Adipose tissue (tissue), 3 donors: ENCODE results near the gene LBP. TPM values are rescaled to one million over a fixed set of nuclear protein-coding genes. Genes with fewer than 3 reads are reported as not detected.

Experiments
- H3K27ac ChIP-seq: one replicate; pipeline ENCODE4 v1.5.1; 2013; ENCODE audit warnings: low read depth, low read length
- WGBS, 3 donors: extraction: QIAGEN DNeasy Blood & Tissue Kit; methylation state at CpG; one replicate each; pipeline ENCODE4 v1.1.7; 2013; 5-methylcytosine and 5-hydroxymethylcytosine counted together
- polyA plus RNA-seq, 3 donors: library from polyadenylated mRNA; stranded (reverse); fragments of 200-250 nt; gene quantifications; one replicate each; pipeline ENCODE4 v1.2.3, GENCODE V29; 2013
- donor health status: healthy with polysubstance abuse.
- donor health status: Bipolar disorder and iron deficiency.
- donor health status: healthy.

The LBP gene
- polyA plus RNA-seq, 3 donors, result 2.9 to 53.7 (median 8.7) TPM

GRCh38 chr20:38342216-38342615 is 4.1 kb upstream of the LBP start:
- H3K27ac ChIP-seq, result no peak overlapping the region
- 46 to 63% (median 60%) methylated on average over 7 of the region's 7 CpGs for WGBS, 3 donors

GRCh38 chr20:38342713-38343310 is 3.5 kb upstream of the LBP start:
- WGBS, 3 donors, result 65 to 72% (median 67%) methylated on average over 5 of the region's 5 CpGs
- no peak overlapping the region for H3K27ac ChIP-seq

GRCh38 chr20:38343311-38344106 is 2.8 kb upstream of the LBP start:
- 47 to 52% (median 49%) methylated on average over 16 of the region's 16 CpGs for WGBS, 3 donors
- H3K27ac ChIP-seq, result no peak overlapping the region

- WGBS, 3 donors, result 80 to 88% (median 88%) methylated on average over 5 of the region's 5 CpGs
- no peak overlapping the region for H3K27ac ChIP-seq
These were observed 2.1 kb upstream of the LBP start for GRCh38 chr20:38344107-38344701.

- H3K27ac ChIP-seq, result no peak overlapping the region
- 13 to 65% (median 20%) methylated on average over 2 of the region's 2 CpGs for WGBS, 3 donors
These were observed 639 bp upstream of the LBP start for GRCh38 chr20:38345643-38346042.

GRCh38 chr20:38346741-38347140 is 459 bp downstream of the LBP start:
- no peak overlapping the region for H3K27ac ChIP-seq
- WGBS, 3 donors, result 47 to 79% (median 69%) methylated on average over 4 of the region's 4 CpGs

- H3K27ac ChIP-seq, result no peak overlapping the region
- 74 to 89% (median 79%) methylated on average over 5 of the region's 5 CpGs for WGBS, 3 donors
These were observed 3.6 kb downstream of the LBP start for GRCh38 chr20:38349856-38350255.

- 48 to 69% (median 55%) methylated on average over 15 of the region's 15 CpGs for WGBS, 3 donors
- no peak overlapping the region for H3K27ac ChIP-seq
These were observed 4.8 kb downstream of the LBP start for GRCh38 chr20:38350879-38351775.

GRCh38 chr20:38353316-38353715 is 7.0 kb downstream of the LBP start:
- no peak overlapping the region for H3K27ac ChIP-seq
- 34 to 52% (median 49%) methylated on average over 7 of the region's 7 CpGs for WGBS, 3 donors

GRCh38 chr20:38354227-38354626 is 7.9 kb downstream of the LBP start:
- 85 to 96% (median 93%) methylated on average over 10 of the region's 10 CpGs for WGBS, 3 donors
- H3K27ac ChIP-seq, result no peak overlapping the region

- H3K27ac ChIP-seq, result no peak overlapping the region
- WGBS, 3 donors, result 69 to 87% (median 87%) methylated on average over 18 of the region's 18 CpGs
These were observed 9.1 kb downstream of the LBP start for GRCh38 chr20:38355161-38356012.

GRCh38 chr20:38357653-38358207 is 11.4 kb downstream of the LBP start:
- 67 to 77% (median 70%) methylated on average over 7 of the region's 7 CpGs for WGBS, 3 donors
- H3K27ac ChIP-seq, result no peak overlapping the region

GRCh38 chr20:38358556-38358955 is 12.3 kb downstream of the LBP start:
- WGBS, 3 donors, result 56 to 76% (median 74%) methylated on average over 7 of the region's 7 CpGs

GRCh38 chr20:38363004-38363747 is 16.9 kb downstream of the LBP start:
- 88 to 91% (median 91%) methylated on average over 8 of the region's 8 CpGs for WGBS, 3 donors
- H3K27ac ChIP-seq, result no peak overlapping the region

More at GRCh38 chr20:38358556-38358955, 12.3 kb downstream of the LBP start:
- no peak overlapping the region for H3K27ac ChIP-seq

GRCh38 chr20:38369389-38369788 is 23.1 kb downstream of the LBP start:
- H3K27ac ChIP-seq, result no peak overlapping the region
- WGBS, 3 donors, result 22 to 38% (median 23%) methylated on average over 2 of the region's 2 CpGs

GRCh38 chr20:38372806-38373205 is 26.5 kb downstream of the LBP start:
- 55 to 67% (median 66%) methylated on average over 5 of the region's 5 CpGs for WGBS, 3 donors
- H3K27ac ChIP-seq, result no peak overlapping the region
